Spleen (tissue), 11 donors: Measurements from ENCODE around the gene RTTN. TPM values are rescaled to one million over a fixed set of nuclear protein-coding genes. Genes with fewer than 3 reads are reported as not detected.

Experiments
- DNase-seq: peaks from one replicate; pipeline ENCODE4 v3.0.0-alpha.2; 2020
- H3K27ac ChIP-seq, 8 donors: fragments of 200-600 bp; sonication (generic) in 7 of 8; 1 replicate in 4 of 8; 2 replicates in 4 of 8; pipeline versions ENCODE4 v1.5.0 to v1.8.0; 2016 to 2021; ENCODE audit warnings: inconsistent platforms in 4 of 8, mild to moderate bottlenecking in 4 of 8, moderate library complexity in 1 of 8
- H3K27me3 ChIP-seq, 7 donors: fragments of 200-600 bp; sonication (generic) in 6 of 7; replicated peaks in 1 of 7; 1 replicate in 4 of 7; 2 replicates in 3 of 7; pipeline versions ENCODE4 v1.5.0 to v1.8.0; 2016 to 2021; ENCODE audit warnings: inconsistent platforms in 3 of 7, mild to moderate bottlenecking in 1 of 7
- H3K36me3 ChIP-seq, 6 donors: fragments of 200-600 bp; sonication (generic) in 5 of 6; 1 replicate in 4 of 6; 2 replicates in 2 of 6; pipeline versions ENCODE4 v1.5.0 to v1.8.0; 2016 to 2021; ENCODE audit warnings: inconsistent platforms in 2 of 6
- H3K4me1 ChIP-seq, 6 donors: fragments of 200-600 bp; sonication (generic) in 5 of 6; 1 replicate in 3 of 6; 2 replicates in 3 of 6; pipeline versions ENCODE4 v1.5.0 to v1.8.0; 2016 to 2021; ENCODE audit warnings: inconsistent platforms in 3 of 6
- H3K4me3 ChIP-seq, 8 donors: fragments of 200-600 bp; sonication (generic) in 7 of 8; 1 replicate in 4 of 8; 2 replicates in 4 of 8; pipeline versions ENCODE4 v1.5.0 to v1.8.0; 2016 to 2021; ENCODE audit warnings: inconsistent platforms in 4 of 8, mild to moderate bottlenecking in 4 of 8, moderate library complexity in 2 of 8
- H3K9me3 ChIP-seq, 8 donors: fragments of 200-600 bp; sonication (generic) in 7 of 8; 1 replicate in 4 of 8; 2 replicates in 4 of 8; pipeline versions ENCODE4 v1.5.0 to v1.8.0; 2016 to 2021; ENCODE audit warnings: inconsistent platforms in 4 of 8
- CTCF ChIP-seq, 11 experiments: fragments of 200-600 bp in 7 of 11; fragments of 450-650 bp in 4 of 11; sonication (generic) in 4 of 11; IDR thresholded peaks in 8 of 11; conservative IDR thresholded peaks in 3 of 11; 1 replicate in 7 of 11; 2 replicates in 4 of 11; pipeline versions ENCODE4 v1.4.0 to v1.8.0; 2016 to 2021; ENCODE audit warnings: antibody characterized with exemption in 11 of 11, inconsistent platforms in 4 of 11, mild to moderate bottlenecking in 1 of 11
- POLR2A ChIP-seq, 3 donors: fragments of 450-650 bp; IDR thresholded peaks; one replicate each; pipeline ENCODE4 v1.5.1; 2017; ENCODE audit warnings: antibody characterized with exemption in 3 of 3, mild to moderate bottlenecking in 1 of 3
- POLR2AphosphoS5 ChIP-seq, 3 donors: sonication (generic); formaldehyde crosslinking; IDR thresholded peaks; one replicate each; pipeline ENCODE4 v1.5.1; 2017; ENCODE audit warnings: antibody characterized with exemption in 3 of 3
- WGBS, 5 donors: extraction: QIAGEN DNeasy Blood & Tissue Kit in 3 of 5; methylation state at CpG; one replicate each; pipeline versions ENCODE4 v1.1.5 to v1.1.7; 2013 to 2018; 5-methylcytosine and 5-hydroxymethylcytosine counted together
- intact Hi-C: fragments of 100-400 bp; cut with DNase I; formaldehyde crosslinking; loops from one replicate; pipeline ENCODE4 v1.15.0; 2023; ENCODE audit warnings: low total_unique reads
- polyA plus RNA-seq, 3 donors: library from polyadenylated mRNA; stranded (reverse); fragments of 200-250 nt; gene quantifications; one replicate each; pipeline ENCODE4 v1.2.1, GENCODE V29; 2013
- total RNA-seq, 7 donors: library from RNA; depleted of rRNA in 3 of 7; stranded (reverse); fragments of >200 nt in 3 of 7; fragmentation: NEBNext Ultra II Directional in 4 of 7; extraction: Animal tissue kit (Norgen Biotek cat#: 25700) in 4 of 7; gene quantifications; one replicate each; pipeline versions ENCODE4 v1.1.0 to v1.2.1, GENCODE V29; 2016 to 2021
- donor health status: healthy with polysubstance abuse.
- donor health status: DM: no; HTN: no; CAD: no; lungs with moderate emphysema.
- donor health status: DM: no; HTN: no; CAD: no.
- donor health status: Bipolar disorder and iron deficiency.
- donor health status: healthy.
- donor health status: DM: no; HTN: no; CAD: no.
- donor health status: DM: yes; HTN: yes; CAD: no.

Gene RTTN
- total and polyA plus RNA-seq, 10 donors, result 4.0 to 32.3 (median 23.8) TPM

DNA sequence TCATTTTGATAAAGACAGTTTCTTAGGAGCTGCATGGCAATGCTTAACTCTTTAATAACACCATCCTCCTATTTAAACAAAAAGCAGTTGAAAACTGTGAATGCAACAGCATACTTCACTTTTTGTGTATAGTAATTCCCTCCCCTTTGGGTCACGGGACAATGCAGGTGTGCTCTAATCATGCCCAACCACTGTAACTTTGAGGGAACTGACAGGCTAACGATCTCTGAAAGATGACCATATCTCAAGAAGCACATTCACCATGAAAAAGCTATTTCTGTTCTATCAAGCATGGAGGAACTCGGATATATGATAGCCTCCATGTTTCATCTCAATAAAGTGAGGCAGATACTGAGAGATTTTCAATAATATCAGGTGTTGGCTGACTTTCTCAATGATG lies 176.8 kb downstream of the RTTN start:
- Histone ChIP-seq H3K27ac (no peak overlapping the region), H3K9me3 (no peaks in the 10 kb centered on the region), H3K36me3 (peaks cover 0 to 85% (median 10%) of the 10 kb centered on the region in 6 donors), H3K27me3 (no peaks in the 10 kb centered on the region), H3K4me3 (no peak overlapping the region), H3K4me1 (peaks cover 0 to 8% (median 0%) of the 10 kb centered on the region in 6 donors)
- 80 to 87% (median 84%) methylated on average over 3 of the region's 3 CpGs for WGBS, 5 donors
- no peak for TF ChIP-seq CTCF (IDR thresholded peaks at IDR 0.05 in 8 of 11, conservative IDR thresholded peaks at IDR 0.05 in 3 of 11)
- TF ChIP-seq POLR2A (IDR thresholded peaks at IDR 0.05), result no peak
- no peak for DNase-seq
- intact Hi-C loops, result no loop called here

DNA sequence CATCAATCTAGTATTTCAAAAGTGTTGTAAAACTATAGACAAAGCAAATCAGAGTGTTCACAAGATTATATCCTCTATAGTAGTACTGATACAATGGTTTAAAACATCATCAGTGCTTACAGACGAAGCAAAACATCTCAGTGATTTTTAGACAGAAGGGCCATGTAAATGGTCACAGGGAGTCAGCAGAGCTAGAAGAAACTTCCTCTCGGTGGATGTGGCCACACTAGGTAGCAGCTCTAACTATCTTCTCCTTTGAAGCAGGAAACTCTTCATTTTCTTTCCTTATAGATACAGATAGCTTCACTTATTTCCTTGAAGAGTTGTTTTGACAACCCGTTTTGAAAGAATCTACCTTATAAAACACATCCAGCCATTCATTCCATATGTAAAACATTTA lies 177.4 kb downstream of the RTTN start:
- DNase-seq, result no peak
- TF ChIP-seq POLR2A (IDR thresholded peaks at IDR 0.05), result no peak
- no peak for TF ChIP-seq CTCF (IDR thresholded peaks at IDR 0.05 in 8 of 11, conservative IDR thresholded peaks at IDR 0.05 in 3 of 11)
- no peak for TF ChIP-seq POLR2AphosphoS5 (IDR thresholded peaks at IDR 0.05)
- intact Hi-C loops, result no loop called here
- peaks cover 0 to 92% (median 11%) of the 10 kb centered on the region in 6 donors for H3K36me3 ChIP-seq
- H3K4me1 ChIP-seq, result peaks cover 0 to 8% (median 0%) of the 10 kb centered on the region in 6 donors
- no peaks in the 10 kb centered on the region for H3K27me3 ChIP-seq
- H3K27ac ChIP-seq, result no peak overlapping the region
- no peaks in the 10 kb centered on the region for H3K9me3 ChIP-seq
- H3K4me3 ChIP-seq, result no peak overlapping the region
- WGBS, 5 donors, result 76 to 88% (median 79%) methylated on average over 3 of the region's 3 CpGs

GRCh38 chr18:70025580-70025979 lies 179.9 kb downstream of the RTTN start:
- TF ChIP-seq POLR2AphosphoS5 (IDR thresholded peaks at IDR 0.05) (no peak), POLR2A (IDR thresholded peaks at IDR 0.05) (no peak), CTCF (IDR thresholded peaks at IDR 0.05 in 8 of 11, conservative IDR thresholded peaks at IDR 0.05 in 3 of 11) (no peak)
- intact Hi-C loops, result no loop called here
- no peak overlapping the region for H3K4me3 ChIP-seq
- H3K36me3 ChIP-seq, result peaks cover 0 to 98% (median 17%) of the 10 kb centered on the region in 6 donors
- peaks cover 0 to 8% (median 0%) of the 10 kb centered on the region in 6 donors for H3K4me1 ChIP-seq
- 62 to 77% (median 71%) methylated on average over 5 of the region's 5 CpGs for WGBS, 5 donors
- H3K27ac ChIP-seq, result no peak overlapping the region
- no peaks in the 10 kb centered on the region for H3K27me3 ChIP-seq
- DNase-seq, result no peak
- no peaks in the 10 kb centered on the region for H3K9me3 ChIP-seq

- no peaks in the 10 kb centered on the region for H3K27me3 ChIP-seq
- H3K27ac ChIP-seq, result no peak overlapping the region
- H3K36me3 ChIP-seq, result peaks cover 0 to 98% (median 18%) of the 10 kb centered on the region in 6 donors
- H3K4me3 ChIP-seq, result no peak overlapping the region
- intact Hi-C loops, result no loop called here
- DNase-seq, result no peak
- no peaks in the 10 kb centered on the region for H3K9me3 ChIP-seq
- H3K4me1 ChIP-seq, result peaks cover 0 to 8% (median 0%) of the 10 kb centered on the region in 6 donors
- WGBS, 5 donors, result 62 to 74% (median 71%) methylated on average over 3 of the region's 3 CpGs
- no peak for TF ChIP-seq CTCF (IDR thresholded peaks at IDR 0.05 in 8 of 11, conservative IDR thresholded peaks at IDR 0.05 in 3 of 11)
- no peak for TF ChIP-seq POLR2A (IDR thresholded peaks at IDR 0.05)
- TF ChIP-seq POLR2AphosphoS5 (IDR thresholded peaks at IDR 0.05), result no peak
These were observed 180.7 kb downstream of the RTTN start for GRCh38 chr18:70024829-70025228.
